Karpas-422 (cell line): ENCODE results near the gene ASB6. TPM values are rescaled to one million over a fixed set of nuclear protein-coding genes. Genes with fewer than 3 reads are reported as not detected.
A peak's percentile ranks its signal among the peaks of the same experiment; 100 is the strongest.

Experiments used
- DNase-seq: peaks from one replicate; pipeline ENCODE4 v3.0.0-alpha.2; 2015
- H2AFZ ChIP-seq: fragments of 200-600 bp; sonication (generic); 2 replicates; pipeline ENCODE4 v1.6.1; 2014; ENCODE audit warnings: antibody characterized with exemption, low read length, mixed read lengths
- H3K27ac ChIP-seq: fragments of 200-600 bp; sonication (generic); 2 replicates; pipeline ENCODE4 v1.5.1; 2014; ENCODE audit warnings: mild to moderate bottlenecking, low read length, moderate library complexity
- H3K27me3 ChIP-seq: fragments of 200-600 bp; sonication (generic); 2 replicates; pipeline ENCODE4 v1.6.1; 2014; ENCODE audit warnings: low read length, mixed read lengths
- H3K36me3 ChIP-seq: fragments of 200-600 bp; sonication (generic); 2 replicates; pipeline ENCODE4 v1.6.1; 2014; ENCODE audit warnings: low read length, mixed read lengths; ENCODE audit not compliant: insufficient read depth
- H3K4me1 ChIP-seq: fragments of 200-600 bp; sonication (generic); 2 replicates; pipeline ENCODE4 v1.6.1; 2014; ENCODE audit warnings: mild to moderate bottlenecking, low read length, mixed read lengths
- H3K4me2 ChIP-seq: fragments of 200-600 bp; sonication (generic); 2 replicates; pipeline ENCODE4 v1.6.1; 2014; ENCODE audit warnings: low read length, low read depth, mild to moderate bottlenecking; ENCODE audit not compliant: poor library complexity, severe bottlenecking
- H3K4me3 ChIP-seq: fragments of 200-600 bp; sonication (generic); 2 replicates; pipeline ENCODE4 v1.5.1; 2014; ENCODE audit warnings: mild to moderate bottlenecking, antibody characterized with exemption, low read length, mixed read lengths
- H3K79me2 ChIP-seq: fragments of 200-600 bp; sonication (generic); 2 replicates; pipeline ENCODE4 v1.6.1; 2014; ENCODE audit warnings: mild to moderate bottlenecking, low read length, mixed read lengths
- H3K9ac ChIP-seq: fragments of 200-600 bp; sonication (generic); 2 replicates; pipeline ENCODE4 v1.6.0; 2014; ENCODE audit warnings: low read length
- H3K9me2 ChIP-seq: fragments of 200-600 bp; sonication (generic), shearing (Covaris generic); replicated peaks from 2 replicates; pipeline ENCODE4 v1.6.0; 2014; ENCODE audit warnings: mild to moderate bottlenecking, low read length, moderate library complexity; ENCODE audit not compliant: insufficient read depth
- H3K9me3 ChIP-seq: fragments of 300-700, 200-600 bp; sonication (generic); 2 replicates; pipeline ENCODE4 v1.6.1; 2014; ENCODE audit warnings: low read length, mixed read lengths
- H4K20me1 ChIP-seq: fragments of 200-600 bp; sonication (generic); 2 replicates; pipeline ENCODE4 v1.6.1; 2014; ENCODE audit warnings: mild to moderate bottlenecking, antibody characterized with exemption, low read length, low read depth; ENCODE audit not compliant: insufficient read depth
- total RNA-seq: library from RNA; depleted of rRNA; stranded (reverse); fragments of >200 nt; shearing (Covaris generic); gene quantifications from 2 replicates; pipeline ENCODE4 v1.2.3, GENCODE V29; 2014; ENCODE audit warnings: low replicate concordance

The ASB6 gene
- total RNA-seq, 1 experiment from 2014 or later = 10.6 TPM

DNA sequence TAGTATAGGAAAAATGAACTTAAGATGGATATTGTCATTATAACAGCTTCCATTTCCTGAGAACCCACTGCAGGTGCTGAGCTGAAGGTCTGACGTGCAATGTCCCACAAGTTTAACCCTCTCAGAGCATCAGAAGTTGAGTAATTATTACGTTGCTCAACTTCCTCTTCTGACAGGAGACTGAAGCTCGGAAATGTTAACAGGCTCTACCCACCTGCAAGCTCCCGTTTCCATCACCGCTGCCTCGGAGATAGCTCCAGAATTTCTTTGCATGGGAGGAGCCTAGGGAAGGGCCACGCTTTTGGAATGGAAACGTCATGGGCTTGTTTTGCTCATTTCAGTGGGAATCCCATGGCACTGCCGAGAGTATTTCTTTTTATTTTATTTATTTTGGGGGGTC lies 17.0 kb downstream of the ASB6 start:
- DNase-seq = peak; percentile 74
- Histone ChIP-seq H3K27ac (peak overlapping the region; percentile 19; the same call in 1 of the 2 replicates), H3K4me2 (peak overlapping the region; percentile 89), H3K36me3 (peaks cover 17% of the 10 kb centered on the region; the same call in 1 of the 2 replicates), H3K27me3 (no peaks in the 10 kb centered on the region), H3K9ac (peak overlapping the region; percentile 85), H3K4me1 (peaks cover 44% of the 10 kb centered on the region), H3K79me2 (peaks cover 39% of the 10 kb centered on the region), H3K4me3 (peak overlapping the region; percentile 57), H3K9me2 (no peaks in the 10 kb centered on the region), H2AFZ (0 out of 2 replicates have a peak overlapping the region, but pooled peaks have one; percentile 48), H3K9me3 (no peaks in the 10 kb centered on the region), H4K20me1 (peaks cover 35% of the 10 kb centered on the region)

DNA sequence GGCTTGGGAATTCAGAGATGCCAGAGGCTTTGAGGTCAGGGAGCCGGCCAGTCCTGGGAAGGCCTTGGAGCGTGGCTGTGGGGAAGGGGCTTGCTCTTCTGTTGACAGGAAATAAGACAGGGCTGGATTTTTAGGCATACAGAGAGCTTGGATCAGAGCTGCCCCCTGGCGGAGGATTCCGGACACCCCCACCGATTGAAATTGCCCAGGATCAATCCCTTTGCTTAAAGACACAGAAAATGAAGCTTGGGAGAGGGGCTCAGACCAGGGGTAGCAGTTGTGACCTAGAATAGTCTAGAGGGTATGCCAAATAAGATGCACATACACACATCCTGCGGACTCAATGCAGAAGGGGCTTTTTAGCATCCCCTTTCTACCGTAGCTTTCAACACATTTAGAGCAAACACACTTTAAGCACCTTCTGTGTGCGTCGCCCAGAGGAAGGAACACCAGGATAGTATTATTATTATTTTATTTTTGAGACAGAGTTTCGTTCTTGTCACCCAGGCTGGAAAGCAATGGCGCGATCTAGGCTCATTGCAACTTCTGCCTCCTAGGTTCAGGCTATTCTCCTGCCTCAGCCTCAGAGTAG lies 17.7 kb downstream of the ASB6 start:
- Histone ChIP-seq H3K79me2 (peaks cover 33% of the 10 kb centered on the region), H3K27me3 (no peaks in the 10 kb centered on the region), H3K36me3 (0 out of 2 replicates have a peak, but pooled peaks cover 11% of the 10 kb centered on the region), H2AFZ (peak overlapping the region; percentile 48; the same call in 1 of the 2 replicates), H3K9me2 (no peaks in the 10 kb centered on the region), H3K9me3 (no peaks in the 10 kb centered on the region), H3K27ac (no peak overlapping the region), H4K20me1 (peaks cover 29% of the 10 kb centered on the region), H3K4me3 (peak overlapping the region; percentile 57; the same call in 1 of the 2 replicates), H3K4me1 (peaks cover 44% of the 10 kb centered on the region), H3K4me2 (peak overlapping the region; percentile 89), H3K9ac (no peak overlapping the region)
- peak; percentile 83 for DNase-seq

DNA sequence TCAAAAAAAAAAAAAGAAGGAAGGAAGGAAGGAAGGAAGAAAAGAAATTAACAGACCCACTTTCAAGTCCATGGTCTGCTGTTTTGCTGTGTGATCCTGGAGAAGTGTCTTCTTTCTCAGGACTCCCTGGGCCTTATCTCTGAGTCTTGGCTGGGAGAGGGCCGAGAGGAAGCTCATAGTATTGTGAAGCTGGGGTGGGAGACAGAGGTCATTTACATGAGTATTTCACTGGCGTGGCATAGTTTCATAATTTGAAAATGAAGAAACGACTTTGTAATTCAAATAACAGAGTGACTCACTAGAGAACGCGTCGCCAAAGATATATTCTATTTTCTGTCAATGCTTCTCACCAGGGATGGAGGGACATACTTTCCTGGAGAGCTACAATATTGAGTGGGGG lies 18.6 kb downstream of the ASB6 start:
- no peak overlapping the region for H3K27ac ChIP-seq
- no peak overlapping the region for H3K9ac ChIP-seq
- H3K4me3 ChIP-seq = no peak overlapping the region
- no peaks in the 10 kb centered on the region for H3K27me3 ChIP-seq
- H3K36me3 ChIP-seq = 0 out of 2 replicates have a peak, but pooled peaks cover 3% of the 10 kb centered on the region
- H3K9me3 ChIP-seq = no peaks in the 10 kb centered on the region
- peaks cover 20% of the 10 kb centered on the region for H4K20me1 ChIP-seq
- H3K9me2 ChIP-seq = no peaks in the 10 kb centered on the region
- peaks cover 23% of the 10 kb centered on the region for H3K79me2 ChIP-seq
- peak overlapping the region; percentile 52 for H3K4me2 ChIP-seq
- H2AFZ ChIP-seq = no peak overlapping the region
- DNase-seq = peak; percentile 60
- H3K4me1 ChIP-seq = peaks cover 37% of the 10 kb centered on the region

DNA sequence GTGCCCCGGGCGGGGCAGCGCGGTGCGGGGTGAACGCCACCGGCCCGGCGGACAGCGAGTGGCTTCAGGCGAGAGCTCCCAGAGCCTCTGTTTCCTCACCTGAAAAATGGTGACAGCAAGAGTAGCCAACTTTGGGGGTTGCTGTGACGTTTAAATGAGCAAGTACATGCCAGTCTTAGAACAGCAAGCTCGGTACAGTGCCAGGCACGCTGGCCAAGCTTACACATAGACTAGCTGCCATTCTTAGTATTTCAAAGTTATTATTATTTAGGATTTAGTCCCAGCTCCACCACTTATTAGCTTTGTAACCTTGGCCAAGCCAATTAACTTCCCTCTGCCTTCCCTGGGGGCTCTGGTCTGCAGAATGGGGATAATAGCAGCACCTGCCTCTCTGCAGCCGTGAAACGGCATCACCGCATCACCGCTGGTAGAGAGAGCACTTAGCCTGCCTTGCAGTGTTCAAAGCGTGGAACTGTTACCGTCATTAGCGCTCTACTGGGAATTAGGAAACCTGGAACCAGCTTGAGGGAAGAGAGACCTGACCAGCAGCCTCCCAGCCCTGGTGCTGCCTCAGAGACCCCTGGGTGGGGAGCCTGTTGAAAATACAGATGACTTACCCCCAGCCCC lies 21.2 kb downstream of the ASB6 start, which contains the start of gene C9orf50:
Gene C9orf50 (minus strand): TSS at position 433 of the 627 bp plus-strand sequence. CDS start 527 bp downstream, outside the sequence.
- H3K9ac ChIP-seq = no peak within 1 kb of the TSS
- DNase-seq = no peak
- H3K4me2 ChIP-seq = no peak within 1 kb of the TSS
- peaks cover 24% of the 10 kb centered on the region for H3K4me1 ChIP-seq
- H3K4me3 ChIP-seq = no peak within 1 kb of the TSS
- no peak within 1 kb of the TSS for H3K27ac ChIP-seq
- no peaks in the 10 kb centered on the region for H3K27me3 ChIP-seq
- no peaks in the 10 kb centered on the region for H3K9me3 ChIP-seq
- H4K20me1 ChIP-seq = no peaks in the 10 kb centered on the region
- H2AFZ ChIP-seq = no peak within 1 kb of the TSS
- H3K79me2 ChIP-seq = no peaks in the 10 kb centered on the region
- H3K36me3 ChIP-seq = no peaks in the 10 kb centered on the region
- H3K9me2 ChIP-seq = no peaks in the 10 kb centered on the region

DNA sequence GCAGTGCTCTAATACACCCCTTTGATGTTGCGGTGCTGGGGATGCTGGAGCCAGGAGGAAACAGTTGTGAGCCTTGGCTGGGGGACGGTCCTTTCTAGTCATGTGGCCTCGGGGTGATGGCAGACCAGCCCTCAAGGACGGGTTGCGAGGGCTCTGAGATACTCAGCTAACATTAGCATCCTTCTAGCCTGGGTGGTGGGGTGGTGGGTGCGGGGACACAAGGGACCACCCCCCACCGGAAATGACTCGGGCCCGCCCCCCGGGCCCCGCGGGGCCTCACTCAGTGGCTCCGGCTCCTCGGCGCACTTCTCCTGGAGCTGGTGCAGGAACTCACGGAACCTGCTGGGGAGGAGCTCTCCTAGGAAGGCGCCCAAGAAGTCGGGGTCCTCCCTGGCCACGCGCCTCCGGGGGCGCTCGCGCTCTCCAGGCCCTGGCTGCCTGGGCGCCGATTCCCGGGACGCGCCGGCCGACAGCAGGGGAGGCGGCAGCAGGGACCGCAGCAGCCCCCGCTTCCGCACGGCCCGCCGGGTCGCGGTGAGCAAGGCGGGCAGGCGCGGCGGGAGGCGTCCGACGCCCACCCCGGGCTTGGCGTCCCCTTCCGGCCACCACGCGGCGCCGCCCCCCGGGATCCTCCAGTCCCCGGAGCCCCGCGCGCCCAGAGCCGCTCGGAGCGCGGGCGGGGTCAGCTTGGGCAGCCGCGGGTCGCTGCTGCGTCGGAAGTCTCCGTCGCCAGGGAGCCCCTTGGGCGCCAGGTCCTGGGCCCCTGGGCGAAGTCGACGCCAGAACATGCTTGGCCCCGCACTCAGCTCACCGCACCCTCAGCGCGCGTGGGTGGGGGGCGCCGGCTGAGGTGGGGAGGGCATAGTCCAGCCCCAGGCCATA lies 21.9 kb downstream of the ASB6 start:
- Histone ChIP-seq H3K4me2 (no peak overlapping the region), H2AFZ (no peak overlapping the region), H3K9me2 (no peaks in the 10 kb centered on the region), H3K4me1 (peaks cover 18% of the 10 kb centered on the region), H3K79me2 (no peaks in the 10 kb centered on the region), H3K27ac (no peak overlapping the region), H3K9ac (no peak overlapping the region), H3K9me3 (no peaks in the 10 kb centered on the region), H3K36me3 (no peaks in the 10 kb centered on the region), H4K20me1 (no peaks in the 10 kb centered on the region), H3K4me3 (no peak overlapping the region), H3K27me3 (no peaks in the 10 kb centered on the region)
- DNase-seq = no peak

DNA sequence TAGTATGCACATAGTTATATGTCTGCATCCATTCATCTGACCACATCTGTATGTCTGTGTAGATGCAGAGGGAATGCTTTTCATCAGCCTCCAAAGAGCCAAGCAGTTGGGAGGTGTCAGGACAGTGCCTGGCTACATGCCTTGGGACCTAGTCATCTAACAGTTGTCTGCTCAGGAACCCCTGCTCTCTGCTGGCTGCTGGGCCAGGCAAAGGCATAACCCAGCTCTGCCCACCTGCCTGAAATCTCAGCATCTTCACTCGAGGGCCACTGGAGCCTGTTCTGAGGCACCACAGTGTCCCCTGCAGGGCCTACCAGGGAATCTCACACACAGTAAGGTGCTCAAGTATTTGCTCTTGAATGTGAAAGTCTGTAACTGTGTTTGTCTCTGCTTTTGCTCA lies 24.8 kb downstream of the ASB6 start:
- Histone ChIP-seq H3K9me3 (no peaks in the 10 kb centered on the region), H3K4me2 (no peak overlapping the region), H3K9ac (no peak overlapping the region), H3K9me2 (no peaks in the 10 kb centered on the region), H3K36me3 (no peaks in the 10 kb centered on the region), H3K4me3 (no peak overlapping the region), H3K4me1 (no peaks in the 10 kb centered on the region), H3K27ac (no peak overlapping the region), H3K27me3 (no peaks in the 10 kb centered on the region), H2AFZ (no peak overlapping the region), H3K79me2 (no peaks in the 10 kb centered on the region), H4K20me1 (no peaks in the 10 kb centered on the region)
- peak; percentile 67 for DNase-seq

DNA sequence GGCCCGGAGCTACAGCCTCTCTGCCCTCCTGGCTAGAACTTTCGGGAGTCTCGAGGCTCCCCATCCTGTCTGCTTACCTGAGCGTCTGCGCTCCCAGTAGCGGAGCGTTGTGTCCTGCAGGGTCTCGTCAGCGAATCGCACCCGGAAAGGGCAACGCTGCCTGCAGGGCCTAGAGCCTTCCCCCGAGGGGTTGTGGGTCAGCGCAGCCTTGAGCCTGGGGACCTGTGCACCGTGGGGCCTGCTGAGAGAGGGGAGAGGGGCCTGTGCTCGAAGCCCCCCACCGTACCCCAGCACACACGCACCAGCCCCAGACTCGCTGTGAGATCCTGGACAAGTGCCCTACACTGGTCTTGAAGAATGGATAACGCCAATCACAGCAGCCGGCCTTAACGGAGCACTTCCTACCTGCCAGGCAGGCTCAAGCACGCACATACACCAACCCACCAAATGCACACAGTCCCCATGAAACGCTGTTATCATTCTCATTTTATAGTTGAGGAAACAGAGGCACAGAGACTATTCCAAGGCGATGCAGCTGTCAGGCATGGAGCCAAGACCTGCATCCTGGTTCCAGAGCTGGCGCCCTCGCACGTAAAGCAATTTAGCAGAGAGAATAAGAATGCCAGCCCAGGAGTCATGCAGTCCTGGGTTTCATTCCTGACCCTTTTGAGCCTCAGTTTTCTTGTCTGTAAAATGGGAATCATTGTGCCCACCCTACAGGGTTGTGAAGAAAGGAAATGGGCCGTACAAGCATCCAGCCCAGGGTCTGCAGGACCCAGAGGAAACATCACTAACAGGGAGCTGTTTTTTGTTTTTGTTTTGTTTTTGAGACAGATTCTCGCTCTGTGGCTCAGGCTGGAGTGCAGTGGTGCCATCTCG lies 26.3 kb downstream of the ASB6 start:
- Histone ChIP-seq H3K4me2 (no peak overlapping the region), H2AFZ (no peak overlapping the region), H3K9me3 (no peaks in the 10 kb centered on the region), H3K4me3 (no peak overlapping the region), H3K27ac (no peak overlapping the region), H3K9me2 (no peaks in the 10 kb centered on the region), H3K9ac (no peak overlapping the region), H3K36me3 (no peaks in the 10 kb centered on the region), H3K79me2 (no peaks in the 10 kb centered on the region), H4K20me1 (no peaks in the 10 kb centered on the region; the same call in 1 of the 2 replicates), H3K27me3 (no peaks in the 10 kb centered on the region), H3K4me1 (peaks cover 4% of the 10 kb centered on the region)
- no peak for DNase-seq
